SK-N-SH (cell line): ENCODE data around the gene UPB1. TPM values are rescaled to one million over a fixed set of nuclear protein-coding genes. Genes with fewer than 3 reads are reported as not detected.

Experiments
- CTCF ChIA-PET: fragments of 300-600, 350-600 bp; formaldehyde crosslinking; extraction: SDS; loops from one replicate; lab custom pipeline; 2021; lab: Yijun Ruan, JAX
- POLR2A ChIA-PET: fragments of 350-600 bp; sonication (Branson Sonifier 250); formaldehyde crosslinking; extraction: SDS; loops from one replicate; lab custom pipeline; 2020; ENCODE audit warnings: antibody characterized with exemption, inconsistent platforms; lab: Yijun Ruan, JAX
- DNase-seq: peaks from one replicate; pipeline ENCODE4 v3.0.0; 2012
- H2AFZ ChIP-seq: fragments of 200-600 bp; sonication (generic); 2 replicates; pipeline ENCODE4 v1.8.1; 2016; ENCODE audit warnings: antibody characterized with exemption, mild to moderate bottlenecking, low read depth
- H3F3A ChIP-seq: fragments of 200-600 bp; sonication (generic); replicated peaks from 2 replicates; pipeline ENCODE3; 2016; ENCODE audit warnings: antibody characterized with exemption, mild to moderate bottlenecking; ENCODE audit not compliant: insufficient read depth
- H3K27ac ChIP-seq, 2 experiments: fragments of 200-500 bp in 1 of 2; fragments of 200-600 bp in 1 of 2; sonication (Bioruptor generic) in 1 of 2; sonication (generic), shearing (Covaris generic) in 1 of 2; 2 replicates each; pipeline versions ENCODE4 v1.5.1 to v1.6.1; 2014 to 2016; ENCODE audit warnings: low read depth in 2 of 2, inconsistent platforms in 1 of 2, low read length in 1 of 2, mild to moderate bottlenecking in 1 of 2, mixed read lengths in 1 of 2
- H3K27me3 ChIP-seq: fragments of 200-600 bp; sonication (generic), shearing (Covaris generic); 2 replicates; pipeline ENCODE4 v1.6.1; 2016; ENCODE audit warnings: mixed run types; ENCODE audit not compliant: insufficient read depth
- H3K36me3 ChIP-seq, 2 experiments: fragments of 200-500 bp in 1 of 2; fragments of 200-600 bp in 1 of 2; sonication (Bioruptor generic) in 1 of 2; sonication (generic) in 1 of 2; replicated peaks in 1 of 2; 2 replicates each; pipeline versions ENCODE3 to v1.5.1; 2014 to 2016; ENCODE audit warnings: low read length in 1 of 2, mild to moderate bottlenecking in 1 of 2; ENCODE audit not compliant: insufficient read depth in 2 of 2, control insufficient read depth in 1 of 2
- H3K4me1 ChIP-seq, 2 experiments: fragments of 200-500 bp in 1 of 2; fragments of 200-600 bp in 1 of 2; sonication (Bioruptor generic) in 1 of 2; sonication (generic), shearing (Covaris generic) in 1 of 2; 2 replicates each; pipeline versions ENCODE4 v1.5.1 to v1.6.1; 2014 to 2016; ENCODE audit warnings: low read depth in 1 of 2, low read length in 1 of 2, mixed run types in 1 of 2; ENCODE audit not compliant: insufficient read depth in 2 of 2, control insufficient read depth in 1 of 2
- H3K4me2 ChIP-seq: fragments of 200-600 bp; sonication (generic), shearing (Covaris generic); 2 replicates; pipeline ENCODE4 v1.6.1; 2017; ENCODE audit warnings: mixed run types
- H3K4me3 ChIP-seq, 2 experiments: fragments of 200-500 bp in 1 of 2; fragments of 200-600 bp in 1 of 2; sonication (Bioruptor generic) in 1 of 2; sonication (generic), shearing (Covaris generic) in 1 of 2; 2 replicates each; pipeline versions ENCODE4 v1.5.1 to v1.8.1; 2014 to 2016; ENCODE audit warnings: low read depth in 2 of 2, inconsistent platforms in 1 of 2, low read length in 1 of 2, mild to moderate bottlenecking in 1 of 2, mixed read lengths in 1 of 2, moderate library complexity in 1 of 2
- H3K79me2 ChIP-seq: fragments of 200-600 bp; sonication (generic); 2 replicates; pipeline ENCODE4 v1.8.1; 2017; ENCODE audit warnings: mild to moderate bottlenecking; ENCODE audit not compliant: insufficient read depth
- H3K9ac ChIP-seq: fragments of 200-600 bp; sonication (generic); 2 replicates; pipeline ENCODE4 v1.6.1; 2017; ENCODE audit warnings: mixed run types
- H3K9me2 ChIP-seq: fragments of 200-600 bp; sonication (generic); 2 replicates; pipeline ENCODE4 v1.6.1; 2017; ENCODE audit warnings: mixed run types
- H3K9me3 ChIP-seq: fragments of 200-600 bp; sonication (generic); 2 replicates; pipeline ENCODE4 v1.6.1; 2017; ENCODE audit warnings: mixed run types, mild to moderate bottlenecking, moderate library complexity
- H4K20me1 ChIP-seq: fragments of 200-600 bp; sonication (generic); 2 replicates; pipeline ENCODE4 v1.6.1; 2017; ENCODE audit warnings: mild to moderate bottlenecking, mixed run types; ENCODE audit not compliant: insufficient read depth
- CHD2 ChIP-seq: fragments of 150-350 bp; IDR thresholded peaks from 2 replicates; pipeline ENCODE4 v1.6.1; 2018; ENCODE audit warnings: low read length; ENCODE audit not compliant: partially characterized antibody
- CTCF ChIP-seq: fragments of 200-600 bp; sonication (generic); IDR thresholded peaks from 2 replicates; pipeline ENCODE4 v1.6.1; 2017; ENCODE audit warnings: antibody characterized with exemption, mild to moderate bottlenecking, moderate library complexity
- ELF1 ChIP-seq: IDR thresholded peaks from 2 replicates; pipeline ENCODE4 v1.4.0; 2012
- EZH2phosphoT487 ChIP-seq: fragments of 200-600 bp; sonication (generic); IDR thresholded peaks from 2 replicates; pipeline ENCODE4 v1.6.1; 2017; ENCODE audit warnings: low read depth, mixed run types, mild to moderate bottlenecking, antibody characterized with exemption, moderate library complexity, borderline replicate concordance
- FOSL2 ChIP-seq: IDR thresholded peaks from 2 replicates; pipeline ENCODE4 v1.4.0; 2012; ENCODE audit warnings: low read depth, mild to moderate bottlenecking, moderate library complexity, borderline replicate concordance
- FOXJ3 ChIP-seq: sonication (generic); formaldehyde crosslinking; IDR thresholded peaks from 2 replicates; pipeline ENCODE4 v1.5.1; 2020; ENCODE audit warnings: mild to moderate bottlenecking, missing genetic modification reagents
- FOXM1 ChIP-seq: IDR thresholded peaks from 2 replicates; pipeline ENCODE4 v1.4.0; 2012; ENCODE audit warnings: low read depth, mild to moderate bottlenecking
- GABPA ChIP-seq: IDR thresholded peaks from 2 replicates; pipeline ENCODE4 v1.4.0; 2012; ENCODE audit warnings: low read depth, mild to moderate bottlenecking
- GATA2 ChIP-seq: sonication (generic); formaldehyde crosslinking; IDR thresholded peaks from 2 replicates; pipeline ENCODE4 v1.5.0; 2020; ENCODE audit warnings: mild to moderate bottlenecking, missing genetic modification reagents
- IRF3 ChIP-seq: fragments of 150-350 bp; IDR thresholded peaks from 2 replicates; pipeline ENCODE4 v1.6.1; 2016; ENCODE audit warnings: mild to moderate bottlenecking, low read depth, low read length
- JUND ChIP-seq: IDR thresholded peaks from 2 replicates; pipeline ENCODE4 v1.4.0; 2012
- MEF2A ChIP-seq: IDR thresholded peaks from 2 replicates; pipeline ENCODE4 v1.4.0; 2012; ENCODE audit warnings: low read depth, borderline replicate concordance
- MXI1 ChIP-seq: IDR thresholded peaks from 2 replicates; pipeline ENCODE4 v1.6.1; 2012; ENCODE audit warnings: mild to moderate bottlenecking, low read depth, low read length, improper control_type of control experiment
- NFIC ChIP-seq: IDR thresholded peaks from 2 replicates; pipeline ENCODE4 v1.4.0; 2012; ENCODE audit warnings: borderline replicate concordance
- NRF1 ChIP-seq: IDR thresholded peaks from 2 replicates; pipeline ENCODE4 v1.6.1; 2012; ENCODE audit warnings: low read depth, mild to moderate bottlenecking, low read length
- POLR2AphosphoS5 ChIP-seq: IDR thresholded peaks from 2 replicates; pipeline ENCODE4 v1.6.1; 2012; ENCODE audit warnings: low read depth, low read length
- RAD21 ChIP-seq: IDR thresholded peaks from 2 replicates; pipeline ENCODE4 v1.6.1; 2012; ENCODE audit warnings: mild to moderate bottlenecking, low read length
- RCOR1 ChIP-seq: fragments of 150-350 bp; IDR thresholded peaks from 2 replicates; pipeline ENCODE4 v1.6.1; 2017; ENCODE audit warnings: antibody characterized with exemption, low read length
- REST ChIP-seq: IDR thresholded peaks from 2 replicates; pipeline ENCODE4 v1.6.1; 2012; ENCODE audit warnings: mild to moderate bottlenecking, low read depth, low read length, moderate library complexity
- RFX5 ChIP-seq: IDR thresholded peaks from 2 replicates; pipeline ENCODE4 v1.6.1; 2012; ENCODE audit warnings: mild to moderate bottlenecking, improper control_type of control experiment, low read length
- RXRA ChIP-seq: IDR thresholded peaks from 2 replicates; pipeline ENCODE4 v1.4.0; 2012; ENCODE audit warnings: low read depth, mild to moderate bottlenecking, borderline replicate concordance
- SIN3A ChIP-seq: IDR thresholded peaks from 2 replicates; pipeline ENCODE4 v1.6.1; 2012; ENCODE audit warnings: low read depth, mild to moderate bottlenecking, low read length, moderate library complexity, borderline replicate concordance
- SMC3 ChIP-seq: IDR thresholded peaks from 2 replicates; pipeline ENCODE4 v1.6.1; 2012; ENCODE audit warnings: low read depth, low read length, improper control_type of control experiment
- TAF1 ChIP-seq: IDR thresholded peaks from 2 replicates; pipeline ENCODE4 v1.6.1; 2012; ENCODE audit warnings: low read depth, mild to moderate bottlenecking, low read length, moderate library complexity, borderline replicate concordance
- TCF12 ChIP-seq: IDR thresholded peaks from 2 replicates; pipeline ENCODE4 v1.4.0; 2012
- TEAD4 ChIP-seq: IDR thresholded peaks from 2 replicates; pipeline ENCODE4 v1.4.0; 2012; ENCODE audit warnings: mild to moderate bottlenecking, borderline replicate concordance; ENCODE audit not compliant: insufficient read depth
- USF1 ChIP-seq: IDR thresholded peaks from 2 replicates; pipeline ENCODE4 v1.4.0; 2012; ENCODE audit warnings: low read depth, borderline replicate concordance
- YY1 ChIP-seq: IDR thresholded peaks from 2 replicates; pipeline ENCODE4 v1.4.0; 2012; ENCODE audit warnings: low read depth, mild to moderate bottlenecking
- WGBS: methylation state at CpG from one replicate; pipeline ENCODE4 v1.1.6; 2017; ENCODE audit warnings: low lambda C conversion rate; 5-methylcytosine and 5-hydroxymethylcytosine counted together
- polyA plus RNA-seq, 3 experiments: library from polyadenylated mRNA; depleted of rRNA; stranded (reverse); fragments of >200 nt; gene quantifications; 2 replicates each; pipeline ENCODE4 v1.2.3, GENCODE V29; 2012

UPB1 gene
- polyA plus RNA-seq, 1 of the 3 experiments (the other 2 are of a cell fraction) = 0.30 TPM

GRCh38 chr22:24482575-24482974 is 12.6 kb upstream of the UPB1 start:
- WGBS = 46% methylated on average over 3 of the region's 3 CpGs
- no peak overlapping the region for H2AFZ ChIP-seq
- no peaks in the 10 kb centered on the region for H3K36me3 ChIP-seq
- H3K9me2 ChIP-seq = no peaks in the 10 kb centered on the region
- peak overlapping the region; percentile 27; the same call in 1 of the 2 replicates for H3K9ac ChIP-seq
- H3K27me3 ChIP-seq = no peaks in the 10 kb centered on the region
- CTCF ChIA-PET = interaction anchor here (1.2 kb wide), 1 partner anchor 59 kb away, joined by 3 read pairs; no protein-coding TSS in a partner anchor
- POLR2A ChIA-PET = no interaction called here
- peak overlapping the region; percentile 50; the same call in 1 of the 2 replicates for H3K4me2 ChIP-seq
- H3K79me2 ChIP-seq = no peaks in the 10 kb centered on the region
- DNase-seq = no peak
- H3K27ac ChIP-seq = peak overlapping the region; percentile 19 to 70; a peak in 3 of 4 replicates
- H4K20me1 ChIP-seq = no peaks in the 10 kb centered on the region
- H3K4me1 ChIP-seq = peaks cover 0 to 42% of the 10 kb centered on the region in 2 experiments; a peak in 3 of 4 replicates
- no peak overlapping the region for H3K4me3 ChIP-seq
- H3K9me3 ChIP-seq = no peaks in the 10 kb centered on the region
- H3F3A ChIP-seq = peaks cover 62% of the 10 kb centered on the region
- no peak for TF ChIP-seq YY1
- TF ChIP-seq FOXM1 = no peak
- TF ChIP-seq NFIC = peak; percentile 42; the same call in 1 of the 2 replicates
- no peak for TF ChIP-seq IRF3
- no peak for TF ChIP-seq RAD21
- TF ChIP-seq TAF1 = no peak
- TF ChIP-seq RXRA = no peak
- TF ChIP-seq GATA2 (CRISPR knock-in tag) = no peak
- no peak for TF ChIP-seq REST
- no peak for TF ChIP-seq USF1
- no peak for TF ChIP-seq MXI1
- no peak for TF ChIP-seq NRF1
- no peak for TF ChIP-seq POLR2AphosphoS5
- TF ChIP-seq MEF2A = no peak
- TF ChIP-seq SIN3A = no peak
- no peak for TF ChIP-seq CHD2
- TF ChIP-seq JUND = peak; percentile 73
- peak; percentile 71; the same call in 1 of the 2 replicates for TF ChIP-seq FOSL2
- TF ChIP-seq EZH2phosphoT487 = no peak
- peak; percentile 50; the same call in 1 of the 2 replicates for TF ChIP-seq TEAD4
- no peak for TF ChIP-seq SMC3
- no peak for TF ChIP-seq ELF1
- TF ChIP-seq CTCF = no peak
- no peak for TF ChIP-seq RCOR1
- no peak for TF ChIP-seq GABPA
- TF ChIP-seq RFX5 = no peak
- peak; percentile 53 for TF ChIP-seq TCF12
- no peak for TF ChIP-seq FOXJ3 (CRISPR knock-in tag)
